Liver (tissue), 3 donors: Measurements from ENCODE around the gene SRCAP.

Experiments used
- ATF3 ChIP-seq: IDR thresholded peaks from 2 replicates; pipeline ENCODE4 v1.6.1; 2016; ENCODE audit warnings: antibody characterized with exemption
- CTCF ChIP-seq: fragments of 150-350 bp; IDR thresholded peaks from 2 replicates; pipeline ENCODE4 v1.5.1; 2017; ENCODE audit warnings: improper control_type of control experiment, low read depth, low read length; ENCODE audit not compliant: missing input control
- EGR1 ChIP-seq, 2 donors: IDR thresholded peaks; 2 replicates each; pipeline ENCODE4 v1.6.1; 2016 to 2018; ENCODE audit warnings: antibody characterized with exemption in 2 of 2, low read depth in 2 of 2
- FOXA1 ChIP-seq: IDR thresholded peaks from 2 replicates; pipeline ENCODE4 v1.6.1; 2016; ENCODE audit warnings: antibody characterized with exemption
- FOXA2 ChIP-seq: IDR thresholded peaks from 2 replicates; pipeline ENCODE4 v1.6.1; 2016; ENCODE audit warnings: antibody characterized with exemption
- MAX ChIP-seq: IDR thresholded peaks from 2 replicates; pipeline ENCODE4 v1.6.1; 2016; ENCODE audit warnings: antibody characterized with exemption
- NR2F2 ChIP-seq: IDR thresholded peaks from 2 replicates; pipeline ENCODE4 v1.6.1; 2016; ENCODE audit warnings: antibody characterized with exemption
- RAD21 ChIP-seq, 2 donors: IDR thresholded peaks; 2 replicates each; pipeline ENCODE4 v1.6.1; 2016; ENCODE audit warnings: antibody characterized with exemption in 2 of 2, mild to moderate bottlenecking in 2 of 2
- REST ChIP-seq: IDR thresholded peaks from 2 replicates; pipeline ENCODE4 v1.6.1; 2016; ENCODE audit warnings: antibody characterized with exemption, mild to moderate bottlenecking
- RXRA ChIP-seq, 2 donors: IDR thresholded peaks; 2 replicates each; pipeline ENCODE4 v1.6.1; 2017 to 2018; ENCODE audit warnings: antibody characterized with exemption in 2 of 2, mild to moderate bottlenecking in 1 of 2
- TAF1 ChIP-seq: conservative IDR thresholded peaks from 2 replicates; pipeline ENCODE4 v1.6.1; 2016; ENCODE audit warnings: antibody characterized with exemption, mild to moderate bottlenecking
- YY1 ChIP-seq: IDR thresholded peaks from 2 replicates; pipeline ENCODE4 v1.6.1; 2016; ENCODE audit warnings: antibody characterized with exemption, mild to moderate bottlenecking
- ZBTB33 ChIP-seq: IDR thresholded peaks from 2 replicates; pipeline ENCODE4 v1.6.1; 2016; ENCODE audit warnings: antibody characterized with exemption
- donor health status: healthy.
- donor health status: healthy.

GRCh38 chr16:30665830-30666190, 33.2 kb upstream of the SRCAP start:
- TF ChIP-seq CTCF (no peak), YY1 (no peak), REST (no peak), ZBTB33 (no peak), RAD21 (IDR thresholded peaks at IDR 0.05) (no peak), MAX (no peak), EGR1 (IDR thresholded peaks at IDR 0.05; ENCODE audit: low read depth in 2 of 2) (no peak), RXRA (IDR thresholded peaks at IDR 0.05) (no peak), NR2F2 (no peak), FOXA2 (no peak), FOXA1 (no peak), ATF3 (no peak), TAF1 (no peak)
